Stimulated activated naive CD4-positive, alpha-beta T cell treated with Interleukin-2 at 50 U/mL for 16 hours (primary cell): ENCODE results near the gene KRTAP9-2.
"Not testable (repeated sequence)": the region's sequence is repeated elsewhere in the genome, so short reads cannot be mapped to it uniquely, and the experiment has no call there.

ENCODE experiments used
- DNase-seq: peaks from one replicate; lab custom pipeline; 2025; lab: John Stamatoyannopoulos, UW

Gene KRTAP9-2

GRCh38 chr17:41226598-41227095 is at the start of gene KRTAP9-2:
KRTAP9-2 (plus strand) TSS chr17:41226648; CDS start chr17:41226655, 7 bp downstream.
- not testable (repeated sequence) for DNase-seq

- no peak for DNase-seq
Measured at GRCh38 chr17:41176744-41177387, 49.6 kb upstream of the KRTAP9-2 start.

GRCh38 chr17:41177727-41178271 is 48.6 kb upstream of the KRTAP9-2 start, which contains the start of gene KRTAP4-2:
KRTAP4-2 (minus strand) TSS chr17:41178221; CDS start chr17:41178164, 57 bp downstream.
- no peak for DNase-seq

- no peak for DNase-seq
Measured at GRCh38 chr17:41178341-41178740, 48.1 kb upstream of the KRTAP9-2 start.

- no peak for DNase-seq
Measured at GRCh38 chr17:41178843-41179616, 47.4 kb upstream of the KRTAP9-2 start.

GRCh38 chr17:41184480-41184961 is 41.9 kb upstream of the KRTAP9-2 start, which contains the start of gene KRTAP4-1:
KRTAP4-1 (minus strand) TSS chr17:41184911; CDS start chr17:41184854, 57 bp downstream.
- no peak for DNase-seq

GRCh38 chr17:41185001-41185400 is 41.4 kb upstream of the KRTAP9-2 start:
- no peak for DNase-seq

- DNase-seq, result no peak
Measured at GRCh38 chr17:41186872-41187271, 39.6 kb upstream of the KRTAP9-2 start.

- not testable (repeated sequence) for DNase-seq
Measured at GRCh38 chr17:41189837-41190318, 36.6 kb upstream of the KRTAP9-2 start, which contains the start of gene KRTAP9-1. KRTAP9-1 (plus strand) TSS chr17:41189887; CDS start chr17:41189887, 0 bp downstream.

- DNase-seq, result no peak
Measured at GRCh38 chr17:41190328-41190727, 36.1 kb upstream of the KRTAP9-2 start.

GRCh38 chr17:41196068-41196467 is 30.4 kb upstream of the KRTAP9-2 start:
- no peak for DNase-seq

GRCh38 chr17:41199421-41200078 is 26.9 kb upstream of the KRTAP9-2 start:
- DNase-seq, result no peak

GRCh38 chr17:41211845-41212466 is 14.5 kb upstream of the KRTAP9-2 start:
- no peak for DNase-seq

GRCh38 chr17:41212524-41213169 is 13.8 kb upstream of the KRTAP9-2 start:
- DNase-seq, result no peak

GRCh38 chr17:41215681-41216080 is 10.8 kb upstream of the KRTAP9-2 start:
- DNase-seq, result no peak

- DNase-seq, result no peak
Measured at GRCh38 chr17:41223821-41224220, 2.6 kb upstream of the KRTAP9-2 start.

GRCh38 chr17:41226051-41226450 is 397 bp upstream of the KRTAP9-2 start:
- no peak for DNase-seq

- DNase-seq, result no peak
Measured at GRCh38 chr17:41230094-41230493, 3.6 kb downstream of the KRTAP9-2 start.

- DNase-seq, result no peak
Measured at GRCh38 chr17:41231731-41232130, 5.3 kb downstream of the KRTAP9-2 start.

GRCh38 chr17:41232399-41233105 is 6.1 kb downstream of the KRTAP9-2 start, which contains the start of gene KRTAP9-3:
KRTAP9-3 (plus strand) TSS chr17:41232449; CDS start chr17:41232502, 53 bp downstream.
- DNase-seq, result not testable (repeated sequence)
